Measurements from ENCODE around the gene AREL1.

AREL1 gene

GRCh38 chr14:74658535-74659131 lies 54.2 kb downstream of the AREL1 start:
- no peak overlapping the region for H3K27ac ChIP-seq

GRCh38 chr14:74656964-74657363 lies 55.9 kb downstream of the AREL1 start:
- no peak overlapping the region for H3K27ac ChIP-seq
- TF ChIP-seq ZFX (IDR thresholded peaks at IDR 0.05) = no peak

More at GRCh38 chr14:74658535-74659131, 54.2 kb downstream of the AREL1 start:
- TF ChIP-seq ZFX (IDR thresholded peaks at IDR 0.05) (no peak), CTCF (conservative IDR thresholded peaks at IDR 0.05) (no peak)

GRCh38 chr14:74655599-74656395 lies 57.1 kb downstream of the AREL1 start:
- TF ChIP-seq ZFX (IDR thresholded peaks at IDR 0.05) = no peak
- no peak for TF ChIP-seq CTCF (conservative IDR thresholded peaks at IDR 0.05)
- no peak overlapping the region for H3K27ac ChIP-seq

- TF ChIP-seq ZFX (IDR thresholded peaks at IDR 0.05) = no peak
- TF ChIP-seq CTCF (conservative IDR thresholded peaks at IDR 0.05) = no peak
- H3K27ac ChIP-seq = no peak overlapping the region
Measured at GRCh38 chr14:74654931-74655330, 57.9 kb downstream of the AREL1 start.

GRCh38 chr14:74653386-74654138 lies 59.3 kb downstream of the AREL1 start:
- TF ChIP-seq ZFX (IDR thresholded peaks at IDR 0.05) (no peak), CTCF (conservative IDR thresholded peaks at IDR 0.05) (no peak)
- no peak overlapping the region for H3K27ac ChIP-seq

- no peak overlapping the region for H3K27ac ChIP-seq
- no peak for TF ChIP-seq CTCF (conservative IDR thresholded peaks at IDR 0.05)
- TF ChIP-seq ZFX (IDR thresholded peaks at IDR 0.05) = no peak
Measured at GRCh38 chr14:74652541-74652940, 60.3 kb downstream of the AREL1 start.

- TF ChIP-seq CTCF (conservative IDR thresholded peaks at IDR 0.05) (no peak), ZFX (IDR thresholded peaks at IDR 0.05) (no peak)
- no peak overlapping the region for H3K27ac ChIP-seq
Measured at GRCh38 chr14:74650927-74651686, 61.8 kb downstream of the AREL1 start.

Data from C4-2B (cell line).